Spinal cord (tissue), 10 donors: ENCODE data around the gene HELZ2. TPM values are rescaled to one million over a fixed set of nuclear protein-coding genes. Genes with fewer than 3 reads are reported as not detected.

ENCODE experiments used
- DNase-seq, 6 donors: peaks; one replicate each; pipeline versions ENCODE4 v3.0.0 to v3.0.0-alpha.2; 2013 to 2015; ENCODE audit warnings: low spot score in 6 of 6, low read depth in 4 of 6
- H3K27ac ChIP-seq: one replicate; pipeline ENCODE4 v1.5.1; 2013; ENCODE audit warnings: low read depth, low read length, control low read depth
- H3K27me3 ChIP-seq: one replicate; pipeline ENCODE4 v1.6.1; 2013; ENCODE audit warnings: low read length; ENCODE audit not compliant: control insufficient read depth, insufficient read depth
- H3K36me3 ChIP-seq: one replicate; pipeline ENCODE4 v1.6.1; 2013; ENCODE audit warnings: low read length; ENCODE audit not compliant: control insufficient read depth, insufficient read depth
- H3K4me1 ChIP-seq: one replicate; pipeline ENCODE4 v1.6.1; 2013; ENCODE audit warnings: low read length; ENCODE audit not compliant: control insufficient read depth, insufficient read depth
- H3K4me3 ChIP-seq: one replicate; pipeline ENCODE4 v1.5.1; 2013; ENCODE audit warnings: low read depth, low read length, control low read depth
- H3K9me3 ChIP-seq: one replicate; pipeline ENCODE4 v1.6.1; 2013; ENCODE audit warnings: low read length; ENCODE audit not compliant: control insufficient read depth, insufficient read depth
- WGBS: methylation state at CpG from one replicate; pipeline ENCODE4 v1.1.5; 2013; ENCODE audit warnings: missing lambda C conversion rate; ENCODE audit not compliant: insufficient coverage; 5-methylcytosine and 5-hydroxymethylcytosine counted together
- long read RNA-seq, 4 donors: transcript quantifications; one replicate each; lab custom pipeline, GENCODE V29; 2026
- polyA plus RNA-seq, 2 donors: library from polyadenylated mRNA; unstranded; fragments of 120-200 nt; gene quantifications; one replicate each; pipeline ENCODE4 v1.2.1, GENCODE V29; 2013; ENCODE audit not compliant: insufficient read length in 2 of 2
- total RNA-seq, 2 donors: library from RNA; depleted of rRNA in 1 of 2; stranded (reverse); fragments of 120-200 nt in 1 of 2; fragments of >200 nt in 1 of 2; gene quantifications; one replicate each; pipeline versions ENCODE4 v1.2.3 to v1.2.4, GENCODE V29; 2013 to 2014
- donor health status: healthy.

Gene HELZ2
- total RNA-seq = 1 to 10 TPM; 7.2 to 9.9 TPM
- 1 to 10 TPM; 6.1 to 6.8 TPM for polyA plus RNA-seq
- long read RNA-seq, donor 1 = 0 reads
- long read RNA-seq, donor 2 = 0 reads
- long read RNA-seq, donor 3, full-length matches to known transcripts = 1 of 1 reads
- long read RNA-seq, donor 3, partial matches to known transcripts = 0 of 1 reads
- long read RNA-seq, donor 3, other reads (novel, unspliced or antisense) = 0 of 1 reads
- long read RNA-seq, donor 4, partial matches to known transcripts = 0 of 3 reads
- long read RNA-seq, donor 4, other reads (novel, unspliced or antisense) = 0 of 3 reads

- 8% methylated on average over 28 of the region's 40 CpGs for WGBS
- H3K36me3 ChIP-seq = peaks cover 14% of the 10 kb centered on the region
- peak within 1 kb of the TSS; percentile 57 for H3K4me3 ChIP-seq
- peak in 2 of 6 donors; percentile 49 to 74 for DNase-seq
- no peaks in the 10 kb centered on the region for H3K9me3 ChIP-seq
- H3K4me1 ChIP-seq = peaks cover 25% of the 10 kb centered on the region
- H3K27me3 ChIP-seq = peaks cover 11% of the 10 kb centered on the region
- no peak within 1 kb of the TSS for H3K27ac ChIP-seq
Measured at GRCh38 chr20:63574156-63574828, at the start of gene HELZ2. TSS of gene HELZ2 (minus strand) at chr20:63574239. CDS start at chr20:63572385, 1,854 bp downstream.

- 81% methylated on average over 5 of the region's 14 CpGs for WGBS
Measured at GRCh38 chr20:63622732-63623131, 48.7 kb upstream of the HELZ2 start.

DNA sequence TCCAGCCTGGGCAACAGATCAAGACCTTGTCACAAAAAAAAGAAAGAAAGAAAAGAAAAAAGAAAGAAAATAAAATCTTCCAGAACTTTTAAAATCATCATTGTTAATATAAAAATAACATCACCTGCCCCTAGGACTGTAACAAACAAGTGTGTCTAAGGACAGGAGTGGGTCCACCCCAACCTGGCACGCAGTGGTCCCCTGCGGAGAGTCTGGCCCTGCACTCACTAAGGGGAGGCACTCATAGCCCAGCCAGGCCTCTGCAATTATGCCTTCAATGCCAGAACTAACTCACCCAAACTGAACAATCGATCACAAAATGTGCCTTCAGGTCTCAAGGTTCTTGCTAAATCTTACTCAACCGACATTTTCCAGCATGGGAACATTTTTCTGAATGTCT, 48.1 kb upstream of the HELZ2 start:
- Histone ChIP-seq H3K4me3 (no peak overlapping the region), H3K36me3 (peaks cover 36% of the 10 kb centered on the region), H3K27ac (no peak overlapping the region), H3K27me3 (no peaks in the 10 kb centered on the region), H3K4me1 (peaks cover 8% of the 10 kb centered on the region), H3K9me3 (no peaks in the 10 kb centered on the region)
- WGBS = 86% methylated on average over 2 of the region's 4 CpGs
- DNase-seq = no peak

More at GRCh38 chr20:63622732-63623131, 48.7 kb upstream of the HELZ2 start:
- Histone ChIP-seq H3K9me3 (no peaks in the 10 kb centered on the region), H3K27ac (no peak overlapping the region), H3K27me3 (no peaks in the 10 kb centered on the region), H3K4me3 (no peak overlapping the region), H3K36me3 (peaks cover 30% of the 10 kb centered on the region), H3K4me1 (peaks cover 12% of the 10 kb centered on the region)
- no peak for DNase-seq

- Histone ChIP-seq H3K27ac (no peak overlapping the region), H3K4me3 (no peak overlapping the region), H3K9me3 (no peaks in the 10 kb centered on the region), H3K36me3 (peaks cover 47% of the 10 kb centered on the region), H3K27me3 (no peaks in the 10 kb centered on the region), H3K4me1 (peaks cover 6% of the 10 kb centered on the region)
- DNase-seq = no peak
- 83% methylated on average over 8 of the region's 8 CpGs for WGBS
Measured at GRCh38 chr20:63620991-63621390, 47.0 kb upstream of the HELZ2 start.

- Histone ChIP-seq H3K4me3 (no peak overlapping the region), H3K4me1 (no peaks in the 10 kb centered on the region), H3K27me3 (no peaks in the 10 kb centered on the region), H3K27ac (no peak overlapping the region), H3K36me3 (peaks cover 59% of the 10 kb centered on the region), H3K9me3 (no peaks in the 10 kb centered on the region)
- no peak for DNase-seq
- 83% methylated on average over 13 of the region's 13 CpGs for WGBS
Measured at GRCh38 chr20:63619505-63619904, 45.5 kb upstream of the HELZ2 start.

- Histone ChIP-seq H3K27me3 (no peaks in the 10 kb centered on the region), H3K27ac (no peak overlapping the region), H3K4me1 (no peaks in the 10 kb centered on the region), H3K4me3 (no peak overlapping the region), H3K36me3 (peaks cover 60% of the 10 kb centered on the region), H3K9me3 (no peaks in the 10 kb centered on the region)
- 96% methylated on average over 16 of the region's 16 CpGs for whole genome bisulfite sequencing
- no peak for DNase-seq
Measured at GRCh38 chr20:63619086-63619485, 45.0 kb upstream of the HELZ2 start.

DNA sequence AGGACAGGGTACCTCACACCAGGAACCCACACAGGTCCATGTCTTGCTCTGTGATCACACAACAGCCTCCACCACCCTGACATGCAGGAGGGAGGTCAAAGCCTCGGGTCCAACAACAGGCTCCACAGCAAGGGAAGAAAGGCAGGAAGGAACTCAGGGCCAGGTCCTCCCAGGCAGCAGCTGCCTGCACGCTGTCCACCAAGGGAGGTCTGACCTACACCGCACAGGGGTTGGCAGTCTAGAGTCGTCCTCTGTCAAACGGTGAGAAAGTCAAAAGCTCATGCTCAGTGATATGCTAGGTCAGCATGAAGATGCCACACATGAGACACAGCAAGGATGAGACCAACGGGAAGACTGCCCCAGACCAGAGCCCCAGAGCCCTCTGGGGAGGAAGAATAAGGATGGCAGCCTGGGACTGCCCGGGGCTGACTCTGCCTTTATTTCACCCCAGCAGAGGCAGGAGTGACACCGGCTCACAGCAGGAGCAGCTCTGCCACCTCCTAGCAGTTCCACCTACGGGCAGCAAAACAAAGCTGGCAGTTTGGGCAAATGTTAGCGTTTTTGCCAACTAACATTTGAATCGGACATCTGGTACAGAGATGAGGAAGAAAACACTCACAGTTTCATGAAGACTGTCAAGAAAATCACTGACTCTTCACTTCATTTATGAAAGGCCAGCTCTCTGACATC, 44.4 kb upstream of the HELZ2 start:
- H3K36me3 ChIP-seq = peaks cover 64% of the 10 kb centered on the region
- H3K4me1 ChIP-seq = no peaks in the 10 kb centered on the region
- no peak overlapping the region for H3K4me3 ChIP-seq
- no peak overlapping the region for H3K27ac ChIP-seq
- no peaks in the 10 kb centered on the region for H3K27me3 ChIP-seq
- 91% methylated on average over 11 of the region's 11 CpGs for WGBS
- no peaks in the 10 kb centered on the region for H3K9me3 ChIP-seq
- DNase-seq = no peak

- Histone ChIP-seq H3K4me1 (no peaks in the 10 kb centered on the region), H3K27me3 (no peaks in the 10 kb centered on the region), H3K36me3 (peaks cover 68% of the 10 kb centered on the region), H3K4me3 (no peak overlapping the region), H3K27ac (no peak overlapping the region), H3K9me3 (no peaks in the 10 kb centered on the region)
- WGBS = 88% methylated on average over 8 of the region's 8 CpGs
- DNase-seq = no peak
Measured at GRCh38 chr20:63617876-63618265, 43.8 kb upstream of the HELZ2 start.

DNA sequence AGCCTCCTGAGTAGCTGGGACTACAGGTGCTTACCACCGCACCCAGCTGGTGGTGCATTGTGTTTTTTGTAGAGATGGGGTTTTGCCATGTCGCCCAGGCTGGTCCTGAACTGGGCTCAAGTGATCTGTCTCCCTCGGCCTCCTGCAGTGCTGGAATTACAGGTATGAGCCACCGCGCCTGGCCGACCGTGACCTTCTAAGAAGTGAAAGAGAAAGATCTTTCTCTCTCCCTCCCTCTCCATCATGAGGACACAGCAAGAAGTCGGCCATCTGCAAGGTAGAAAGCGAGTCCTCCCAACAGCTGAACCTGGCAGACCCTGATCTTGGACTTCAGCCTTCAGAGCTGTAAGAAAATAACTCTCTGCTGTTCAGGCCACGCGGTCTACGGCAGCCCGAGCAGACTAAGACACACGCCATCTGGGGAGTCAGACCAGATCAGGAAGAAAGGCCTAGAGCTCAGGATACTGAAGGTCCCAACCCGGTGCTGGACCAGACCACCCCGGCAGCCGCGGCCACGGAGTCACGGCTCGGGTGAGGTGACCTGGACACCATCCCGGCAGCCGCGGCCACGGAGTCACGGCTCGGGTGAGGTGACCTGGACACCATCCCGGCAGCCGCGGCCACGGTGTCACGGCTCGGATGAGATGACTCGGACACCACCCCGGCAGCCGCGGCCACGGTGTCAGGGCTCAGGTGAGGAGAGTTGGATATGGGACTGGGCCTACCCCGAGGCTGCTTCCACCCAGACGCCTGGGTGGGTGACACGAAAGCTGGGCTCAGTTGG, 43.2 kb upstream of the HELZ2 start:
- DNase-seq = no peak
- whole genome bisulfite sequencing = 95% methylated on average over 40 of the region's 41 CpGs
- H3K36me3 ChIP-seq = peaks cover 69% of the 10 kb centered on the region

More for the DNA sequence above, 43.2 kb upstream of the HELZ2 start:
- Histone ChIP-seq H3K27me3 (no peaks in the 10 kb centered on the region), H3K9me3 (no peaks in the 10 kb centered on the region), H3K4me3 (no peak overlapping the region), H3K27ac (no peak overlapping the region), H3K4me1 (no peaks in the 10 kb centered on the region)
